KMS-11 (cell line): ENCODE results near the gene NRP1.

ENCODE experiments used
- H2AFZ ChIP-seq: fragments of 200-600 bp; sonication (generic); 2 replicates; pipeline ENCODE4 v1.6.1; 2016; ENCODE audit warnings: antibody characterized with exemption, mixed run types, low read depth
- H3K27ac ChIP-seq: fragments of 200-600 bp; sonication (generic); 2 replicates; pipeline ENCODE4 v1.6.1; 2016; ENCODE audit warnings: mild to moderate bottlenecking, mixed run types
- H3K27me3 ChIP-seq: fragments of 200-600 bp; sonication (generic); 2 replicates; pipeline ENCODE4 v1.6.1; 2017; ENCODE audit warnings: mild to moderate bottlenecking, low read depth, mixed run types, moderate library complexity; ENCODE audit not compliant: insufficient read depth
- H3K36me3 ChIP-seq: fragments of 200-600 bp; sonication (generic); 2 replicates; pipeline ENCODE4 v1.6.1; 2017; ENCODE audit warnings: mild to moderate bottlenecking, mixed run types; ENCODE audit not compliant: insufficient read depth
- H3K4me1 ChIP-seq: fragments of 200-600 bp; sonication (generic); 2 replicates; pipeline ENCODE4 v1.6.1; 2016; ENCODE audit warnings: mild to moderate bottlenecking, low read depth, mixed run types; ENCODE audit not compliant: poor library complexity, severe bottlenecking
- H3K4me2 ChIP-seq: fragments of 200-600 bp; sonication (generic); 2 replicates; pipeline ENCODE4 v1.7.0; 2016; ENCODE audit warnings: mild to moderate bottlenecking, mixed run types
- H3K4me3 ChIP-seq: fragments of 200-600 bp; sonication (generic); IDR thresholded peaks from 2 replicates; pipeline ENCODE4 v1.6.1; 2017; ENCODE audit warnings: low read depth, low read length, mixed read lengths; ENCODE audit not compliant: insufficient read depth
- H3K79me2 ChIP-seq: fragments of 200-600 bp; sonication (generic); 2 replicates; pipeline ENCODE4 v1.6.1; 2016; ENCODE audit warnings: low read depth, mixed run types; ENCODE audit not compliant: insufficient read depth
- H3K9ac ChIP-seq: fragments of 200-600 bp; sonication (generic); 2 replicates; pipeline ENCODE4 v1.6.1; 2016; ENCODE audit warnings: mild to moderate bottlenecking, mixed run types
- H4K20me1 ChIP-seq: fragments of 200-600 bp; sonication (generic); 2 replicates; pipeline ENCODE4 v1.6.1; 2016; ENCODE audit warnings: mild to moderate bottlenecking, mixed run types; ENCODE audit not compliant: insufficient read depth
- CTCF ChIP-seq: fragments of 200-600 bp; sonication (generic); conservative IDR thresholded peaks from 2 replicates; pipeline ENCODE4 v1.6.1; 2017; ENCODE audit warnings: low read depth, mild to moderate bottlenecking, antibody characterized with exemption, low read length, moderate library complexity, mixed read lengths

The NRP1 gene

DNA sequence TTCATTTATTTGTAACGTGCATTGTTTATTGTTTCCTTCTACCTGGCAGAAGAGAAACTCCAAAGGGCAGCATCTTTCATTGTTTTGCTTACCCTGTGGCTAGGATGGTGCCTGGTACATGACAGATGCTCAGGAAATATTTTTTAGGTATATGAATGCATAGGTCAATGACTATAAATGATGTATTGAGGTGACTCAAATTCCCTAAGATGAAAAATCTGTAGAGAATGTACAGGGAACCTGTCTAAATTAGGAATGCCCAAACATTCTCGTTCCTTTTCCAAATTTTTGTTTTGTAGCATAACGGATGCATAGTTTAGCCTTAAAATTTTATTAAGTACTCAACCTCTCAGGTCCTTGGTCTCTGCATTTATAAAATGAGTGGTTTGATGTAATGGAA lies 71.6 kb downstream of the NRP1 start:
- Histone ChIP-seq H3K79me2 (no peaks in the 10 kb centered on the region), H3K36me3 (no peaks in the 10 kb centered on the region), H3K27ac (no peak overlapping the region), H2AFZ (no peak overlapping the region), H3K4me3 (no peak overlapping the region), H3K4me2 (no peak overlapping the region), H3K4me1 (peaks cover 22% of the 10 kb centered on the region), H4K20me1 (no peaks in the 10 kb centered on the region), H3K27me3 (no peaks in the 10 kb centered on the region), H3K9ac (no peak overlapping the region)
- TF ChIP-seq CTCF = no peak

GRCh38 chr10:33260403-33261149 lies 73.9 kb downstream of the NRP1 start:
- H3K27ac ChIP-seq = no peak overlapping the region
- no peaks in the 10 kb centered on the region for H3K79me2 ChIP-seq
- no peaks in the 10 kb centered on the region for H4K20me1 ChIP-seq
- no peak overlapping the region for H2AFZ ChIP-seq
- H3K4me3 ChIP-seq = no peak overlapping the region
- peaks cover 22% of the 10 kb centered on the region for H3K4me1 ChIP-seq
- H3K36me3 ChIP-seq = no peaks in the 10 kb centered on the region
- H3K27me3 ChIP-seq = no peaks in the 10 kb centered on the region
- TF ChIP-seq CTCF = no peak
- H3K4me2 ChIP-seq = no peak overlapping the region
- H3K9ac ChIP-seq = no peak overlapping the region

GRCh38 chr10:33258967-33259366 lies 75.5 kb downstream of the NRP1 start:
- no peaks in the 10 kb centered on the region for H3K27me3 ChIP-seq
- H3K79me2 ChIP-seq = no peaks in the 10 kb centered on the region
- no peak for TF ChIP-seq CTCF
- H3K9ac ChIP-seq = no peak overlapping the region
- no peaks in the 10 kb centered on the region for H4K20me1 ChIP-seq
- H3K27ac ChIP-seq = no peak overlapping the region
- H3K4me1 ChIP-seq = peaks cover 7% of the 10 kb centered on the region
- no peak overlapping the region for H3K4me3 ChIP-seq
- no peak overlapping the region for H2AFZ ChIP-seq
- H3K36me3 ChIP-seq = no peaks in the 10 kb centered on the region
- no peak overlapping the region for H3K4me2 ChIP-seq

GRCh38 chr10:33257439-33258080 lies 76.9 kb downstream of the NRP1 start:
- Histone ChIP-seq H3K9ac (no peak overlapping the region), H3K27ac (no peak overlapping the region), H2AFZ (no peak overlapping the region), H3K36me3 (no peaks in the 10 kb centered on the region), H3K79me2 (no peaks in the 10 kb centered on the region), H3K4me1 (no peaks in the 10 kb centered on the region), H3K27me3 (no peaks in the 10 kb centered on the region), H3K4me3 (no peak overlapping the region), H4K20me1 (no peaks in the 10 kb centered on the region), H3K4me2 (no peak overlapping the region)
- TF ChIP-seq CTCF = no peak
